ENCODE measurements around the gene CAPN10. TPM values are rescaled to one million over a fixed set of nuclear protein-coding genes. Genes with fewer than 3 reads are reported as not detected.
A peak's percentile ranks its signal among the peaks of the same experiment; 100 is the strongest.

The CAPN10 gene
- total RNA-seq, 2 experiments from 2014 or later, result 52.3 to 53.1 TPM

- Mint-ChIP-seq H3K27me3 (no peaks in the 10 kb centered on the region), H3K9me3 (peaks cover 18% of the 10 kb centered on the region), H3K36me3 (ENCODE audit: low read depth) (peaks cover 8% of the 10 kb centered on the region), H3K4me1 (peaks cover 16% of the 10 kb centered on the region), H3K27ac (no peak overlapping the region), H3K4me3 (no peak overlapping the region)
- CTCF ChIA-PET, result no interaction called here
- DNase-seq, result no peak
- POLR2A ChIA-PET, result interaction anchor here (1.2 to 2.2 kb wide), 2 partner anchors 15 to 43 kb away, joined by 3 to 12 read pairs; partner anchors contain the start of gene CAPN10
Observed at GRCh38 chr2:240629968-240630770, 43.6 kb downstream of the CAPN10 start.

DNA sequence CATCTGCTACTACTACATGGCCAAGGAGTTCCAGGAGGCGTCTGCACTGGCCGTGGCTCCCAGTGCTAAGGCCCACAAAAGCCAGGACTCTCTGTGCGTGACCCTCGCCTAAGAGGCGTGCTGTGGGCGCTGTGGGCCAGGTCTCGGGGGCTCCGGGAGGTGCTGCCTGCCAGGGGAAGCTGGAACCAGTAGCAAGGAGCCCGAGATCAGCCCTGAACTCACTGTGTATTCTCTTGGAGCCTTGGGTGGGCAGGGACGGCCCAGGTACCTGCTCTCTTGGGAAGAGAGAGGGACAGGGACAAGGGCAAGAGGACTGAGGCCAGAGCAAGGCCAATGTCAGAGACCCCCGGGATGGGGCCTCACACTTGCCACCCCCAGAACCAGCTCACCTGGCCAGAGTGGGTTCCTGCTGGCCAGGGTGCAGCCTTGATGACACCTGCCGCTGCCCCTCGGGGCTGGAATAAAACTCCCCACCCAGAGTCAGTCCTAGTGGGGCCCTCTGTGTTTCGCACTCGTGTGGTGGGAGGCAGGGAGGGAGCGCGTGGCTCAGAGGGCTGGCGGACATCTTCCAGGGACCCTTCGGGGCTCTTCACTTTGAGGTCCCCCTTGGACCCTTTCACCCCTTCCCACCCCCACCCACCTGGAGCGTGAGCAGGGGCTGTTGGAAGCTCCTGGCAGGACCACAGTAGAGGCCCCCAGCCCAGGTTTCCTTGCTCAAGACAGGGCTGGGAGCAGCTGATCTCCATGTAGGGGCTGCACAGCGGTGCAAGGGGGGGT, 44.4 kb downstream of the CAPN10 start:
- ChIA-PET POLR2A (no interaction called here), CTCF (no interaction called here)
- Mint-ChIP-seq H3K4me1 (peaks cover 12% of the 10 kb centered on the region), H3K4me3 (no peak overlapping the region), H3K27me3 (no peaks in the 10 kb centered on the region), H3K27ac (no peak overlapping the region), H3K9me3 (peaks cover 18% of the 10 kb centered on the region), H3K36me3 (ENCODE audit: low read depth) (peaks cover 8% of the 10 kb centered on the region)
- DNase-seq, result no peak

- H3K4me1 Mint-ChIP-seq, result peaks cover 7% of the 10 kb centered on the region
- ChIA-PET CTCF (no interaction called here), POLR2A (no interaction called here)
- no peaks in the 10 kb centered on the region for H3K27me3 Mint-ChIP-seq
- H3K36me3 Mint-ChIP-seq (ENCODE audit: low read depth), result peaks cover 8% of the 10 kb centered on the region
- H3K9me3 Mint-ChIP-seq, result peaks cover 18% of the 10 kb centered on the region
- DNase-seq, result no peak
- no peak overlapping the region for H3K27ac Mint-ChIP-seq
- no peak overlapping the region for H3K4me3 Mint-ChIP-seq
Observed at GRCh38 chr2:240631548-240632305, 45.2 kb downstream of the CAPN10 start.

- Mint-ChIP-seq H3K4me1 (peaks cover under 1% of the 10 kb centered on the region), H3K27ac (no peak overlapping the region), H3K27me3 (no peaks in the 10 kb centered on the region), H3K4me3 (no peak overlapping the region), H3K9me3 (peaks cover 18% of the 10 kb centered on the region), H3K36me3 (ENCODE audit: low read depth) (peaks cover 8% of the 10 kb centered on the region)
- CTCF ChIA-PET, result no interaction called here
- DNase-seq, result no peak
- POLR2A ChIA-PET, result no interaction called here
Observed at GRCh38 chr2:240632306-240632721, 45.8 kb downstream of the CAPN10 start.

DNA sequence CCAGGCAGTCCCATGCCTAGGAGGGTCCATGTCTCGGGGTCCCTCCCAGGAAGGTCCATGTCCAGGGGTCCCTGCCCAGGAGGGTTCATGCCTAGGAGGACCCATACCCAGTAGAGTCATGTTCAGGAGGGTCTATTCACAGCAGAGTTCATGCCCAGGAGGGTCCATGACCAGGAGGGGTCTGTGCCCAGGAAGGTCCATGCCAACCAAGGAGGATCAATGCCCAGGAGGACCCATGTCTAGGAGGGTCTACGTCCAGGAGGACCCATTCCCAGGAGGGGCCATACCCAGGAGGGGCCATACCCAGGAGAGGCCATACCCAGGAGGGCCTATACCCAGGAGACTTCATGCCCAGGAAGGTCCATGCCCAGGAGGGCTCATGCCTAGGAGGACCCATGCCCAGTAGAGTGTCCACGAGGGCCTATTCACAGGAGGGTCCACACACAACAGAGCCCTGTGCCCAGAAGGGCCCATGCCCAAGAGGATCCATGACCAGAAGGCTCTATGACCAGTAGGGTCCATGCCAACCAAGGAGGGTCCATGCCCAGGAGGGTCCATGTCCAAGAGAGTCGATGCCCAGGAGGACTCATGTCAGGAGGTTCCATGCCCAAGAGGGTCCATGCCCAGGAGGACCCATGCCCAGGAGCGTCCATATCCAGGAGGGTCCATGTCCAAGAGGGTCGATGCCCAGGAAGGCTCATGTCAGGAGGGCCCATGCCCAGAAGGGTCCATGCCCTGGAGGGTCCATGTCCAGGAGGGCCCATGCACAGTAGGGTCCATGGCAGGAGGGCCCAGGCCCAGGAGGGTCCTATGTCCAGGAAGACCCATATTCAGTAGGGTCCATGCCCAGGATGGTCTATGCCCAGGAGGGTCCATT, 48.8 kb downstream of the CAPN10 start:
- DNase-seq, result no peak
- Mint-ChIP-seq H3K36me3 (ENCODE audit: low read depth) (peaks cover 8% of the 10 kb centered on the region), H3K4me1 (no peaks in the 10 kb centered on the region), H3K27me3 (peaks cover 5% of the 10 kb centered on the region), H3K27ac (no peak overlapping the region), H3K4me3 (no peak overlapping the region), H3K9me3 (peaks cover 21% of the 10 kb centered on the region)
- CTCF ChIA-PET, result no interaction called here
- POLR2A ChIA-PET, result no interaction called here

DNA sequence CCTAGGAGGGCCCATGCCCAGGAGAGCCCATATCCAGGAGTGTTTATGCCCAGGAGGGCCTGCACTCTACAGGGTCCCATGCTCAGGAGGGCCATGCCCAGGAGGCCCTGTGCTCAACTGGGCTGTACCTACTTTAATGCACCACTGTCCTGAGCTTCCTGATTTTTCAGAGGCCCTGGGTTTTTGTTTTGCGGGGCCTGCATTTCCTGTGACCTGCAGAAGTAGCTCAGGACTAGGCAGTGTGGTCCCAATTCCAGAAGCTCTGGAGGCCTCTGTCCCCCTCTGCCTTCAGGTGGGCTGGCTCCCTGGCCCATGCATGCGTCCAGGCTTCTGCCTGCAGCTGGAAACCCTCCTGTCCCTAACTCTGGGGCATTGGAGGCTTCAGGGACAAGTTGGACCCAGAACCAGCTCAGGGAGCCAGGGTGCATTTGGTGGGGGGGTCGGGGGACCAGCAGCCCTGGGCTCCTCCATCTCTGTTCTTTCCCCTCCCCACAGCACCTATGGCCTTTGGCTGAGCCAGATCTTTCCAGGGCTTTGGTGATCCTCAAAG, 49.5 kb downstream of the CAPN10 start:
- Mint-ChIP-seq H3K4me1 (no peaks in the 10 kb centered on the region), H3K27me3 (peaks cover 5% of the 10 kb centered on the region), H3K36me3 (ENCODE audit: low read depth) (peaks cover 8% of the 10 kb centered on the region), H3K4me3 (no peak overlapping the region), H3K9me3 (peaks cover 21% of the 10 kb centered on the region), H3K27ac (no peak overlapping the region)
- CTCF ChIA-PET, result no interaction called here
- POLR2A ChIA-PET, result no interaction called here
- no peak for DNase-seq

DNA sequence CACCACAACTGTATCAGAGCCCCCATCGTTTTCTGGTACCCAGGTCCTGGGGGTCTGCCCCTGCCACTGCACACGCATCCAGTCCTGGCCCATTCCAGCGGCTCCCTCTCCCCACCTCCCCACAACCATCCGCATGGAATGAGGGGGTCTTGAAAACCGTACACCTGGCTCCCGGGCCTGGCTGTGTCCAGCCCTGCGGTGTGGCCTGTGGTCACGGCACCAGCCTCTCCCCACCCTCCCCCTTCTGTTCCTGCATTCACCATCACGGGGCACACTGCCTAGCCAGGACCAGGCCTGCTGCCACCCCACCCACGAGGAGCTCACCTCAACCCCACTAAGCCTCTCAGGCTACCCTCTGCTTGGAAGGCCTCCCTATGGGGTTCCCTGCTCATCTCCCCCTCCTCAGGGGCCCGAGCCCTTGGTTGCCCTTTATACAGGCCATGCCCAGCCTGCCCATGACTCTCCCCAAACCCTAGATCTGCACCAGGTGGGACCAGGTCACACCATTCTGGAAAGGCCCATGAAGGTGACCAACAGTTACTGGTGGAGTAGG, 50.1 kb downstream of the CAPN10 start:
- Mint-ChIP-seq H3K27ac (no peak overlapping the region), H3K4me3 (no peak overlapping the region), H3K27me3 (peaks cover 5% of the 10 kb centered on the region), H3K36me3 (ENCODE audit: low read depth) (peaks cover 8% of the 10 kb centered on the region), H3K4me1 (no peaks in the 10 kb centered on the region), H3K9me3 (peaks cover 21% of the 10 kb centered on the region)
- DNase-seq, result no peak
- ChIA-PET POLR2A (no interaction called here), CTCF (no interaction called here)

DNA sequence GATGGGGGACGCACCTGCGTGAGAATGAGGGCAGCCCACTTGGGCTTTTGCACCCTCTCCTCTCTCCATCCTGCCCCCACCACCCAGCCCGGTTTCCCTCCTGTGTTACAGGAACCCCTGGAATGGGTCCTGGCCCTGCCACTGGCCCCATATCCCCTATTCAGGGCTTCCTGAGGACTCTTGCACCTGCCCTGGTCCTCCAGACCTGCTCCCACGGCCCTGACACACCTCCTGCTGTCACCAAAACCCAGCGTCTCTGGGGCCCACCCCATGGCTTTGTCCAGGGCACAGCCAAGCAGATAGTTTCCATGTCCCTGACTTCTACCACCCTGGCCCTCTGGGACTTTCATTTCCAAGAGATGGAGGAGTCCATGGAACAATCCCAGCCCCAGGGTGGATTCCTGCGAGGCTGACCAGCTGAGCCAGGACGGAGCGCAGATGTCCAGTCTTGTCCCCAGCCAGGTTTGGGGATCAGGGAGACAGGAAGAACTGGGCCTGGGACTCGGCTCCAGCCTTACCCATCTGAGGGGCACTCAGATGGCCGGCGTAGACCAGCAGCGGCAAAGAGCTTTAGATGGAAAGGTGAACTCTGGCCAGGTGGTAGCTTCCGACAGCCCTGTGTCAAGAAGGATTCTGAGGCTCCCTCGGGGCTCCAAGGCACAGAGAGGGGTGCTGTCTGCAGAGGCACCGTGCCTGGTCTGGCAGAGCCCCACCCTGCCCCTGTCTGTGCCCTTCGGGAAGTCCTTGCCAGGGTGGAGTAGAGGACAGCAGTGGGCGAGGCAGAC, 50.8 kb downstream of the CAPN10 start:
- CTCF ChIA-PET, result no interaction called here
- Mint-ChIP-seq H3K4me3 (no peak overlapping the region), H3K27me3 (peaks cover 5% of the 10 kb centered on the region), H3K36me3 (ENCODE audit: low read depth) (peaks cover 8% of the 10 kb centered on the region), H3K9me3 (peaks cover 19% of the 10 kb centered on the region), H3K4me1 (no peaks in the 10 kb centered on the region), H3K27ac (no peak overlapping the region)
- peak; percentile 12 for DNase-seq
- POLR2A ChIA-PET, result no interaction called here

- DNase-seq, result peak; percentile 1
- no peak overlapping the region for H3K4me3 Mint-ChIP-seq
- ChIA-PET POLR2A (no interaction called here), CTCF (no interaction called here)
- H3K27ac Mint-ChIP-seq, result no peak overlapping the region
- H3K9me3 Mint-ChIP-seq, result peaks cover 17% of the 10 kb centered on the region
- H3K36me3 Mint-ChIP-seq (ENCODE audit: low read depth), result peaks cover 7% of the 10 kb centered on the region
- no peaks in the 10 kb centered on the region for H3K4me1 Mint-ChIP-seq
- H3K27me3 Mint-ChIP-seq, result peaks cover 5% of the 10 kb centered on the region
Observed at GRCh38 chr2:240637901-240638345, 51.4 kb downstream of the CAPN10 start.

GRCh38 chr2:240638512-240639160, 52.1 kb downstream of the CAPN10 start:
- no peak for DNase-seq
- H3K27me3 Mint-ChIP-seq, result peaks cover 5% of the 10 kb centered on the region
- peaks cover 10% of the 10 kb centered on the region for H3K9me3 Mint-ChIP-seq
- no peaks in the 10 kb centered on the region for H3K4me1 Mint-ChIP-seq
- no peak overlapping the region for H3K4me3 Mint-ChIP-seq
- no peak overlapping the region for H3K27ac Mint-ChIP-seq
- peaks cover under 1% of the 10 kb centered on the region for H3K36me3 Mint-ChIP-seq (ENCODE audit: low read depth)
- POLR2A ChIA-PET, result no interaction called here
- CTCF ChIA-PET, result no interaction called here

- H3K4me1 Mint-ChIP-seq, result no peaks in the 10 kb centered on the region
- peaks cover 7% of the 10 kb centered on the region for H3K9me3 Mint-ChIP-seq
- H3K36me3 Mint-ChIP-seq (ENCODE audit: low read depth), result no peaks in the 10 kb centered on the region
- peaks cover 5% of the 10 kb centered on the region for H3K27me3 Mint-ChIP-seq
- no peak overlapping the region for H3K4me3 Mint-ChIP-seq
- POLR2A ChIA-PET, result no interaction called here
- DNase-seq, result peak; percentile 10
- CTCF ChIA-PET, result no interaction called here
- no peak overlapping the region for H3K27ac Mint-ChIP-seq
Observed at GRCh38 chr2:240639566-240639965, 53.0 kb downstream of the CAPN10 start.
